A673 (cell line): ENCODE data around the gene PDZD8. TPM values are rescaled to one million over a fixed set of nuclear protein-coding genes. Genes with fewer than 3 reads are reported as not detected.
A peak's percentile ranks its signal among the peaks of the same experiment; 100 is the strongest.

Experiments
- BruUV-seq: library from RNA; stranded (reverse); fragments of 400-500 nt; replicated peaks from 2 replicates; lab custom pipeline; 2021; lab: Mats Ljungman, UMichigan
- CTCF ChIA-PET: fragments of 300-600 bp; sonication (Branson Sonifier 250); formaldehyde crosslinking; loops from one replicate; lab custom pipeline; 2022; ENCODE audit warnings: antibody characterized with exemption; lab: Charles Lee
- POLR2A ChIA-PET: fragments of 300-600 bp; sonication (Branson Sonifier 250); formaldehyde crosslinking; loops from one replicate; lab custom pipeline; 2022; ENCODE audit warnings: antibody characterized with exemption; ENCODE audit not compliant: low non-redundant PET; lab: Charles Lee
- DNase-seq: peaks from one replicate; pipeline ENCODE4 v3.0.0-alpha.2; 2015; ENCODE audit warnings: low spot score
- H3K27ac ChIP-seq: fragments of 200-600 bp; sonication (generic); 2 replicates; pipeline ENCODE4 v1.5.1; 2016; ENCODE audit warnings: mixed run types, low read depth, mild to moderate bottlenecking, mixed read lengths, antibody characterized with exemption, low read length; ENCODE audit not compliant: poor library complexity, severe bottlenecking
- H3K27me3 ChIP-seq: fragments of 200-600 bp; sonication (generic); replicated peaks from 2 replicates; pipeline ENCODE4 v1.6.1; 2017; ENCODE audit warnings: mixed run types, low read depth, mild to moderate bottlenecking, mixed read lengths, antibody characterized with exemption, low read length; ENCODE audit not compliant: insufficient read depth, poor library complexity
- H3K36me3 ChIP-seq: fragments of 200-600 bp; sonication (generic); 2 replicates; pipeline ENCODE4 v1.6.1; 2016; ENCODE audit warnings: mixed run types, mild to moderate bottlenecking, mixed read lengths, antibody characterized with exemption, low read length; ENCODE audit not compliant: insufficient read depth, poor library complexity, severe bottlenecking
- H3K4me1 ChIP-seq: fragments of 200-600 bp; sonication (generic); 2 replicates; pipeline ENCODE4 v1.6.1; 2017; ENCODE audit warnings: mixed run types, mild to moderate bottlenecking, mixed read lengths, antibody characterized with exemption, low read length; ENCODE audit not compliant: insufficient read depth, poor library complexity, severe bottlenecking
- H3K4me3 ChIP-seq: fragments of 200-600 bp; sonication (generic); 2 replicates; pipeline ENCODE4 v1.5.1; 2016; ENCODE audit warnings: low read depth, mixed run types, mild to moderate bottlenecking, mixed read lengths, low read length; ENCODE audit not compliant: poor library complexity, severe bottlenecking
- H3K9me3 ChIP-seq: fragments of 200-600 bp; sonication (generic); 2 replicates; pipeline ENCODE4 v1.6.1; 2016; ENCODE audit warnings: mixed run types, low read depth, mild to moderate bottlenecking, mixed read lengths, antibody characterized with exemption, low read length; ENCODE audit not compliant: poor library complexity, severe bottlenecking
- CTCF ChIP-seq: fragments of 300-800, 200-600 bp; sonication (generic); conservative IDR thresholded peaks from 2 replicates; pipeline ENCODE4 v1.5.1; 2017; ENCODE audit warnings: low read depth, mild to moderate bottlenecking, antibody characterized with exemption, low read length, moderate library complexity, mixed read lengths
- EZH2 ChIP-seq: fragments of 200-600 bp; sonication (generic); IDR thresholded peaks from 2 replicates; pipeline ENCODE4 v1.6.1; 2017; ENCODE audit warnings: borderline replicate concordance, low read depth, mild to moderate bottlenecking, mixed read lengths, antibody characterized with exemption, low read length; ENCODE audit not compliant: poor library complexity, severe bottlenecking
- intact Hi-C: fragments of 100-400 bp; cut with micrococcal nuclease; formaldehyde crosslinking; loops from one replicate; pipeline ENCODE4 v1.10.0; 2022; ENCODE audit not compliant: unreplicated experiment
- total RNA-seq: library from RNA; stranded (reverse); gene quantifications from 2 replicates; pipeline ENCODE4 v1.2.3, GENCODE V29; 2021

PDZD8 gene
- total RNA-seq, 1 experiment from 2014 or later = 29.5 TPM

- CTCF ChIA-PET = interaction anchor here (0.9 to 1.0 kb wide), 2 partner anchors 23 to 25 kb away, joined by 3 to 4 read pairs; no protein-coding TSS in a partner anchor
- POLR2A ChIA-PET = interaction anchor here (0.6 kb wide), 1 partner anchor 520 kb away, joined by 9 read pairs; no protein-coding TSS in a partner anchor
Observed at GRCh38 chr10:117241541-117242462, 133.4 kb downstream of the PDZD8 start.

GRCh38 chr10:117240621-117241529 is 134.4 kb downstream of the PDZD8 start, which contains the start of gene SLC18A2:
Gene SLC18A2, plus strand, starts transcription at chr10:117241114. Its CDS starts 580 bp downstream, at chr10:117241694.
- intact Hi-C loops = no loop called here
- Histone ChIP-seq H3K4me3 (no peak within 1 kb of the TSS), H3K27me3 (peaks cover 92% of the 10 kb centered on the region), H3K4me1 (no peaks in the 10 kb centered on the region), H3K36me3 (no peaks in the 10 kb centered on the region), H3K27ac (no peak within 1 kb of the TSS), H3K9me3 (no peaks in the 10 kb centered on the region)
- ChIA-PET POLR2A (no interaction called here), CTCF (no interaction called here)
- no TSS peak for BruUV-seq
- TF ChIP-seq CTCF (no peak), EZH2 (no peak)
- DNase-seq = no peak

More at GRCh38 chr10:117241541-117242462, 133.4 kb downstream of the PDZD8 start:
- intact Hi-C loops = no loop called here
- DNase-seq = no peak
- no peak overlapping the region for H3K27ac ChIP-seq
- H3K4me3 ChIP-seq = no peak overlapping the region
- BruUV-seq = no TSS peak
- H3K36me3 ChIP-seq = no peaks in the 10 kb centered on the region
- TF ChIP-seq EZH2 (peak; percentile 89), CTCF (no peak)
- no peaks in the 10 kb centered on the region for H3K9me3 ChIP-seq
- H3K4me1 ChIP-seq = no peaks in the 10 kb centered on the region
- peaks cover 92% of the 10 kb centered on the region for H3K27me3 ChIP-seq
